OCI-LY7 (cell line): ENCODE data around the gene IRF8.

Source experiments
- CTCF ChIP-seq: fragments of 200-600 bp; sonication (generic); conservative IDR thresholded peaks from 2 replicates; pipeline ENCODE4 v1.5.1; 2014; ENCODE audit warnings: mild to moderate bottlenecking, antibody characterized with exemption, low read length, moderate library complexity, mixed read lengths
- EZH2phosphoT487 ChIP-seq: fragments of 200-600 bp; sonication (generic); IDR thresholded peaks from 2 replicates; pipeline ENCODE4 v1.6.1; 2018; ENCODE audit warnings: low read depth, borderline replicate concordance, mild to moderate bottlenecking, mixed run types, antibody characterized with exemption, low read length, moderate library complexity, mixed read lengths

GRCh38 chr16:85954927-85955519, 56.1 kb downstream of the IRF8 start:
- no peak for TF ChIP-seq CTCF
- no peak for TF ChIP-seq EZH2phosphoT487
